Stimulated activated CD4-positive, alpha-beta T cell treated with anti-CD3 and anti-CD28 coated beads, Interleukin-1b, Interleukin-23, amount 100 ng/mL, for 1 hour (primary cell): ENCODE results near the gene PCSK6.
"Not testable (repeated sequence)": the region's sequence is repeated elsewhere in the genome, so short reads cannot be mapped to it uniquely, and the experiment has no call there.

Experiments used
- DNase-seq, 2 donors: peaks; one replicate each; pipeline ENCODE4 v3.0.0-alpha.2; 2020; ENCODE audit warnings: low read depth in 2 of 2

The PCSK6 gene

DNA sequence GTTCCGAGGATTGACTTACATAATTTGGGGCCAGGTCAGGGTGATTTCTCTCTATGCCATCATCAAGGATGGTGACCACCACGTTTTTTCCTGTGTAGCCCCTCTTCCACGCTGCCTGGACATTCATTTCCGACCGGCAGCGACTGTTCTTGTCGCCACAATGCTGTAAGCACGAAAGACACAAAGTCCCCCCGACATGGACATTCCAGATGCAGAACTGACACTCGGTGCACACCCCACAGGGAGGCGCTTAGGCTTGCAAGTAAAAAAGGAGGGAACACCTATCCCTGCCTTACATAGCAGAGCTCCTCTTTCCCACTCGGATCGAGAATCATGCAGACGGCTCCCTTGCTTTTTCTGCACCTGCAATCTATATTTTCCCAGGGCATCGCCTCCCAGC lies 58.2 kb downstream of the PCSK6 start:
- no peak for DNase-seq

DNA sequence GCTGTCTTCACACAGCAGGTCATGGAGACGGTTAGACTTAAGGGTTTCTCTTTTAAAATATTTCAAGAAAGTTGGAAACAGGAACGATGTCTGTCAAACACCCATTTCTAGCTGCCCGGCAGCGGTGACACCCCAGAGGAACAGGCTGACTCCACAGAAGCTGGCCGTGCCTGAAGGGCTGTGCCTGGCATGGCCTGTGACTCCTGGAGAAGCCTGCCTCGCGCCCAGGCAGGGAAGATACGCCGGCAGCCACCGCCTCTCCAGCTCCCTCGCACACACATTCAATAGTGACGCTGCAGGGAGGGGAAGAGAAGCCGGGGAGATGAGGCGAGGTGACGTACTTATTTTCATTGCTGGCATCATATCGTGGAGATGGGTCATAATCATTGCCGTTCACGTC lies 59.9 kb downstream of the PCSK6 start:
- DNase-seq = no peak

DNA sequence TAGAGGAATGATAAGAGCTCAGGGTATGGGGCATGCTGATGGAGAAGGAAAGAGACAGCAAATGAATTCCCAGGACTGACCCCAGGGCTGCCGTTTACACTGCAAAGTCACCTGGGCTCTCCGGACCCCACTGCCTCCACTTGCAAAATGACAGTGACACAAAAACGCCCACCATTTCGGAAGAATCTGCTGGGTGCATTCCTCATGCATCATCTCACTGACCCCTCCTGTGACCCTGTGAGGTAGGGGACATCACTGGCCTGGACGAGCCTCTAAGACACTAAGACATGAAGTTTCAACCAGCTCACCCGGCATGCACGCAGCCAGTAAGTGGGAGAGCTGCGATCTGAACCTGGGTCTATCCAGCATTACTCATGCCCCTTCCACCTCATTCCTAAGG lies 60.3 kb downstream of the PCSK6 start:
- DNase-seq = no peak

DNA sequence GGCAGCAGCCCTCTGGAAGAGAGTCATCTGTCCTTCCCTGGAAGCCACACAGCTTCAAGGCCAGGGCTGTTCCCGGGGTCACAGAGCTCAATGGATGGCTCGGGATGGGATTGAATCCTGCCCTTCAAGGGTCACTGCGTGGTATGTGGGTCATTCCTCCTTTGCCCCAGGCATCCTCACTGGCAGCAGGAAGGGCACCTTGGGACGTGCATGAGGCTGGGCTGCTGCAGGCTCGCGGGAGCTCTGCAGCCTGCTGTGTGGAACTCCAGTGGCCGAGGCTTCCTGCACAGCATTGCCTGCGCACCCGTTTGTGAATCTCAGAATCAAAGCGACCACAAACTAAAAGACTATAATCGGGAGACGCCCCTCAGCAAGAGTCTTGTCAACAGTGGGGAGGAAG lies 60.7 kb downstream of the PCSK6 start:
- DNase-seq = no peak

- no peak for DNase-seq
Observed at GRCh38 chr15:101427606-101428487, 61.7 kb downstream of the PCSK6 start.

GRCh38 chr15:101426761-101427333 lies 62.7 kb downstream of the PCSK6 start:
- no peak for DNase-seq

DNA sequence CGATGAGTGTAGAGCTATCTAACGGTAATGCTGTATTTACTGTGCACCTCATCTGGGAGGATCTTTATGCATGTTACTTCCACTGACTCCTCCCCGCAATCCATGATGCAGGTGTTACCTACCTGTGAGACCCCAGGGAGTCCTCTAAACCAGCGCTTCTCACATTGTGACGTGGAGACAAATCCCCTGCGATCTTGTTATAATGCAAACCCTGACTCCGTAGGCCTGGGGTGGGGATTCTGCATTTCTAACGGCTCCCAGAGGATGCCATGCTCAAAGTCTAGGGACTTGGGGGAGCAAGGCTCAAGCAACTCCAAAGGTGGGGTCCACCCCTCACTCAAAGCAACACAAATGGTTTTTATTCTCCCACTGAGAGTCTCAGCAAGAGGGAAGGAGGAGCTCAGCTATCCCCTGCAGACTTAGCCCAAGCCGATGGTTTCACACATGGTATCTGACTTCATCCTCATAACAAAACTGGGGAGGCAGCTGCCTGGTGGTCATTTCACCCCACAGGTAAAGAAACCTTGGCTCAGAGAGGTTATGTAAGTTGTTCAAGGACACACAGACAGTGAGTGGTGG lies 63.6 kb downstream of the PCSK6 start:
- no peak for DNase-seq

DNA sequence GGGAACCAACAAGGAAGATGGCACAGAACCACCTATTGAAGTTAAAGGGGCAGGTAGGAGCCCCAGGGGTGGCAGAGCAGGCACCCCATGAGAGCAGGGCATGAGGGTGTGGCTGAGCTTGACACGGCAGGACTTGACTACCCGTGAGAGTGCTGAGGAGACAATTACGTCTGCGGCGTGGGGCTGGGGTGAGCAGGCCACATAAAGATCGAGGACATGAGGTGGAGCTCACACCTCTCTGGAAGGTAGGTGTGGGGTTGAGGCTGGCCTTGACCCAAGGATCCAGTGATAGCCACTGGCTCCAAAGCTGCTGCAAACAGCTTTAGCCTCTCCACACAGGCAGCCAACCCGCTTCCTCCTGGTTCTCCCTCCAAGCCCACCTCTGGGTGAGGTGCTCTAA lies 64.5 kb downstream of the PCSK6 start:
- DNase-seq = no peak

DNA sequence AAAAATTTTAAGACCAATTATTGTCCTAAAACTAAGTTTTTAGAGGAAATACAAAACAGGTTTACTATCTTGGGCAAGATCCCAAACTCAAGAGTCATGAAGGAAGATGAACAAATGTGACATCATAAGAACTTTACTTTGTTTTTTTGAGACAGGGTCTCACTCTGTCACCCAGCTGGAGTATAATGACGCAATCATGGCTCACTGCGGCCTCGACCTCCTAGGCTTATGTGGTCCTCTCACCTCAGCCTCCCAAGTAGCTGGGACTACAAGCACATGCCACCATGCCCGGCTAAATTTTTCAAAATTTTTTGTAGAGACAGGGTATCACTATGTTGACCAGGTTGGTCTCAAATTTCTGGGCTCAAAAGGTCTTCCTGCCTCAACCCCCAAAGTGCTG lies 69.3 kb downstream of the PCSK6 start:
- no peak for DNase-seq

DNA sequence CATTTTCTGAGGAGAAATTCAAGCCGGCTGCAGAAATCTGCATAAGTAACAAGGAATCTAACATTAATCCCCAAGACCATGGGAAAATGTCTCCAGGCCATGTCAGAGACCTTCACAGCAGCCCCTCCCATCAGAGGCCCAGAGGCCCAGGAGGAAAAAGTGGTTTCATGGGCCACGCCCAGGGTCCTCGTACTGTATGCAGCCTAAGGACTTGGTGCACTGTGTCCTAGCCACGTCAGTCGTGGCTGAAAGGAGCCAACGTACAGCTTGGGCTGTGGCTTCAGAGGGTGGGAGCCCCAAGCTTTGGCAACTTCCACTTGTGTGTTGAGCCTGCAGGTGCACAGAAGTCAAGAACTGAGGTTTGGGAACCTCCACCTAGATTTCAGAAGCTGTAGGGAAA lies 73.0 kb downstream of the PCSK6 start:
- DNase-seq = not testable (repeated sequence)

DNA sequence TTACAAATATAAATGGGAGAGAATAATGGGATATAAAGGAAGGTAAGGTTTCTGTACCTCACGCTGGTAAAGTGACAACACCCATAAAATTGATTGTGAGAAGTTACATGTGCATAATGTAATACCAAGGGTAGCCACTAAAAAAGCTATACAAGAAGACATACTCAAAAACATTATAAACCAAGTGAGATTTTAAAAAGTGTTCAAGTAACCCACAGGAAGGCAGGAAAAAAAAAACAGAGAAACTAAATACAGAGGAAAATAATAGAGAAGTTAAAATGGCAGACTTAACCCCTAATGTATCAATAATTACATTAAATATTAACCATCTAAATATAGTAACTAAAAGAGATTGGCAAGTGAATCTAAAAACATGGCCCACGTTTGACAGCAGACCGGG lies 76.3 kb downstream of the PCSK6 start:
- DNase-seq = no peak

- no peak for DNase-seq
Observed at GRCh38 chr15:101411581-101411980, 77.9 kb downstream of the PCSK6 start.

DNA sequence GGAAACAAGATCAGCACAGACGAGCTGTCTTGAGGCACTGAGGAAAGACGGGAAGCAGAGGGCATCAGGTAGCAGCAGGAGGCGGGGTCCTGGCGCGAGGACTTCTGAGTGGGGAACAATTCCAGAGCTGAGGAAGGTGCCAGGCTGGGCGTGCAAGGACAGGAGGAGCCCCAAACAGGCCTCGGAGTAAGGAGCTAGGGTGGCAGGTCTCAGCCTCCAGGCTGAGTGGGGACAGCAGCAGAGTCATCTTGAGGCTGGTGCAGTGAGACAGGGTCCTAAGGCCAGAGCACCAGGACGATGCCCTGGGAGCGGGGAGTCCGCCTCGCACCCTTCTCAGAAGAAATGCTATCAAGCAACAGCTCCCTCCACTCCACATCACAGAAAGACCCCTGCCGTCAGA lies 78.4 kb downstream of the PCSK6 start:
- no peak for DNase-seq

- no peak for DNase-seq
Observed at GRCh38 chr15:101410612-101411011, 78.9 kb downstream of the PCSK6 start.

DNA sequence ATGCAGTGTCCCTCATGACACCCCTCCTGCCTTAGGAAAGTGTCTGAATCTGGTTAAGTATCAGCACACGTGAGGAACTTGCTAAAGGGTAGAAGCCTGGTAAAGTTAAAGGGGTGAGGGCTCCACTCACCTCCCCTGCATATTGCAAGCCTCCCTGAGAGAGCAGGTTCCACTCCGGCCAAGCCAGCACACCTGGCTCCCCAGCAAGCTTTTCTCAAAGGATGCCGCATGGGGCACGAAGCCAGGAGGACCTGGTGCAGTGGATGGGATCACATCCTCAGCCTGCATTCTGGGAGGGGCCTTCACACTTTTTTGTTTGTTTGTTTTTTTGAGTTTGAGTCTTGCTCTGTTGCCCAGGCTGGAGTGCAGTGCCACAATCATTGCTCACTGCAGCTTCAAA lies 79.9 kb downstream of the PCSK6 start:
- DNase-seq = no peak

DNA sequence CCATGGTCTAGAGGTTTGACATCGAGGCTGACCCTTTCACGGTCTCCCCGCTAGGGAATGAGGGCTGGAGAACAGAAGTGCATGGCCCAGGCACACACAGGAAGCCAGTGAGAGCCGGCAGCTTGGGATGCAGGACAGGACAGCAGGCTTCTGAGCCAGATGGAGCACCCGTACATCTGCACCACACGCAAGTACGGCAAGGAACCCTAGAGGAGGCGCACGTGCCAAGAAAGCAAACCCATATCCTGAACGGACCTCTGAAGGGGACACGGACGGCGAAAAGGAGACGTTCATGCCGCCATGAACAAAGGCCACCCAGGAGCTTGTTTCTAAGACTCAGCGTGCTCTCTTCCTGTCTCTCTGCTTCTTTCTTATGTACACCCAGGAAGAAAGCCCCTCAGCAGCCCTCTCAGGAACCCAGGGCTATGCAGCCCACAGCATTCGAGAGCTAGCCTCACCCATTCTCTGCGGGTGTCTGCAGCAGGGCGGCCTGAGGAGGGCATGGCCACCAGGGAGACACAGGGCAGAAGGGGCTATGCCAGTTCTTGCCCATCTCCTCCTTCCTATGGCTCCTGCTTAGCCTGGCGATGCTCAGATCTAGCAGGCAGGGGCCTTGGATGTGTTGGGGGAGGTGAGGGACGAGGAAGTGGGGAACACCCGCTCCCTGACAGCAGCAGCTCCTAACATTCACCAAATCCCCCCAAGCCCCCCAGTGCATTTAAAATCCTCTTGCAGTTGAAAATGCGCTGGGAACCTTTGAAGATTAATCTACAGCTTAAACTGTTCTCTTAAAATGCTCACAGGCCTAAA lies 81.3 kb downstream of the PCSK6 start:
- no peak for DNase-seq

- no peak for DNase-seq
Observed at GRCh38 chr15:101407439-101407838, 82.1 kb downstream of the PCSK6 start.

DNA sequence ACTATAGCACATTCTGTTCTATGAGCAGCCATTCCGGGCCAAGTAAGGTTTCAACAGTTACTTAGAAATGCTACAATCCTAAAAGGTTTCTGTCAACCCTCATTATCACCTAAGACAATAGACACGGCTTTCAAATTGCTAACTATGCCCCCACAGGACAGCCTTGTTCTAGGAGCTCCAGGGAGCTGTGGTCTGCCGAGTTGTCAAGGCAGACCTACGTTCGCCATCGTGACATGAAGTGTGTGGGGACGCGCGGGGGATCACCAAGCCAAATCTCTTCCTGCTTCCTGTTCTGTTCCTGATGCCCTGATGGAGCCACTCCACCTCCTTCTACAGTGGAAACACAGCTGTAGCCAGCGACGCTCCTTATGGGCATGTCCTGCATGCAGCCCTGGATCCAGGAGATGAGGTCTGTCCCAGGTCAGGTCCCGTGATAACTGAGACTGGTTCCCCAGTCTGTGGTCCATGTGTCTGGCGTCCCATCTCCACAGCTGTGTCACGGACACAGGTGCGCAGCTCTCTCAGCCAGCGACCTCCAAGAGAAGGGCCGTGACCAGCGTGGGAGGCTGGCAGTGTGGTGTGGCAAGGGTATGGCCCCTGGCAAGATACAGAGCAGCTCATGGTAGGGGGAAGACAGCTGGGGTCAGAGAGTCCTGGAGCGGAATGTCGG lies 82.8 kb downstream of the PCSK6 start:
- DNase-seq = no peak

DNA sequence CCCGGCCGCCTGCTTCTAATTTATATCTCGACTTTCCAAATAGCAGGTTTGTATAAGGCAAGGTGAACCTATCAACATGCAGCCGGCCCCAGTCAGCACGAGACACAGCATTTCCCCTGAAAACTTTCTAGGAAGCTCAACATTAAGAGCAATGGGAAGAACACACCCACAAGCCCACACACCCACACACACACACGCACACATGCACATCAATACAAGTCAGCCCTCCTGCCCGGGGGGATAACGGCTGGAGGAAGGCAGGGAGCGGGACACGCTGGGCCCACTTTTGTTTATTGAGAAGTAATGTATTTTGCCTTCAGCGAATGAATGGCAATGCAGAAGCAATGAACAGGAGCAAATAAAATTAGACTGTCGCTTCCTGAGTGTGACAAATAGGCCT lies 83.5 kb downstream of the PCSK6 start:
- DNase-seq = no peak

DNA sequence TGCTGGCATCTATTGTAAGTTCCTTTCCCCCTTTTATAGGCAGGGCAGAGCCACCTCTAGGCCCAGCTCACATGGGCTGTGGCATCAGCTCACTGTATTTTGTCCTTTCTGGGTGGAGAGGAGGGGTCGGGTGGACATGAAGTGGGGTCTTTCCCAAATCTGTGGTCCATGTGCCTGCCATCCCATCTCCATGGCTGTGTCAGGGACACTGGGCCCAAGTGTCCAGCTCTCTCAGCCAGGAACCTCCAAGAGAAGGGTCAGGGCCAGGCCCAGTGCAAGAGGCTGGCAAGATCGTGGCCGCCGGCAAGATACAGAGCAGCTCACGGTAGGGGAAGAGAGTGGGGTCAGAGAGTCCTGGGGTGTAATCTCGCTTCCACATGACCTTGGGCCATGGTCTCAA lies 85.3 kb downstream of the PCSK6 start:
- no peak for DNase-seq

- DNase-seq = not testable (repeated sequence)
Observed at GRCh38 chr15:101402883-101403282, 86.6 kb downstream of the PCSK6 start.

GRCh38 chr15:101401286-101401685 lies 88.2 kb downstream of the PCSK6 start:
- DNase-seq = no peak
